HG02981 (cell line): ENCODE data around the gene ZNF716.
"Not testable (repeated sequence)": the region's sequence is repeated elsewhere in the genome, so short reads cannot be mapped to it uniquely, and the experiment has no call there.

Experiments
- ATAC-seq: cut with Tn5 transposase; IDR thresholded peaks from one replicate; pipeline ENCODE4 v1.9.1; 2021; ENCODE audit warnings: mild to moderate bottlenecking, moderate library complexity; ENCODE audit not compliant: unreplicated experiment

The ZNF716 gene

GRCh38 chr7:57425969-57426628, 23.9 kb upstream of the ZNF716 start:
- ATAC-seq: no peak

DNA sequence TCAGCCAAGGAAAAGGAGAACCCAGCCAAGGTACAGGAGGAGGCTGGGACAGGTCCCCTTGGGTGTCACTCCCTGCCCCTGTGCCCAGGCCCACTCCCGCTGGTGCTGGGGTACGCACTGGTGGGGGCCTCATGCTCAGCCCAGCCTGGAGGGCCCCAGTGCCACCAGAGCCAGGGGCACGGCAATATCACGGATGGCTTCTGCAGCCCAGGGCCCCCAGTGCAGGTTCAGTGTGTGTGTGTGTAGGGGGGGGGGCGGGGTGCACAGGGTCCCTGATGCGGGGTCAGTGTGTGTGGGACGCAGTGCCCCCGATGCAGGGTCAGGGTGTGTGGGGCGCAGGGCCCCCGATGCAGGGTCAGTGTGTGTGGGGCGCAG, 23.4 kb upstream of the ZNF716 start:
- no peak for ATAC-seq

- no peak for ATAC-seq
Measured at GRCh38 chr7:57427146-57427545, 22.8 kb upstream of the ZNF716 start.

GRCh38 chr7:57427594-57427993, 22.4 kb upstream of the ZNF716 start:
- ATAC-seq: no peak

DNA sequence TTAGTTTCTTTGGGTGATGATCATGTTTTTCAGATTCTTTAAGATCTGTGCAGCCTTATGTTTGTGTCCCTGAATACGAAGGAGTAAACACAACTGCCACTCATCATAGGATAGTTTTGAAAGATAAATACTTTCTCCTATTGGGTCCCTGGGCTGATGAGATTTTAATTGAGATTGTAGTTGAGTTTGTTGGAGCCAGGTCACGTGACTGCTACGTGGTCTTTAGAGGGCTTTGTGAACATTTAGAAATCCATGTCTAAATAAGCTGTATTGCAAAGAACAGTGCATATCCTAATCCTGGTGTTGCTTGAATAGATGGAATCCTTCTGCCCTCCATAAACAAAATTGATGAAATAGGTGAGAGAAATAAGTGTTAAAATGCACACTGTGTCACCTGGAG, 17.4 kb upstream of the ZNF716 start:
- no peak for ATAC-seq

DNA sequence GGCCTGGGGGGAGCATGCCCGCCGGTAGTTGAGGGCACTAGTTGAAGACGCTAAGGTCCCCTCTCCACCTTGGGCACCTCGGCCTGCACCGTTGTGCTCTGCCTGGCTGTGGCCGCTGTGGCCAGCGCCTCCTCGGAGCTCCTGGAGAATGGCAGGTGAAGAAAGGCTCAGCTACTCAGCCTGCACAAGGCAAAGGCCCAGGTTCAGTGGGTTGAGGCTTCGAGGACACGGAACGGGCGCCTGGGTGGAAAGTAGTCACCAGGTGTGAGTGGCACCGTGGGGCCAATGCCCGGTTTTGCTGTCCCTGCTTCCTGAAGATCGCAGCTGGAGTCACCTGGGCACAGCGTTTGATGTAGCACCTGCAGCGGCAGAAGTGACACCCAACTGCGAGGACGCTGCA, 12.4 kb upstream of the ZNF716 start:
- no peak for ATAC-seq

DNA sequence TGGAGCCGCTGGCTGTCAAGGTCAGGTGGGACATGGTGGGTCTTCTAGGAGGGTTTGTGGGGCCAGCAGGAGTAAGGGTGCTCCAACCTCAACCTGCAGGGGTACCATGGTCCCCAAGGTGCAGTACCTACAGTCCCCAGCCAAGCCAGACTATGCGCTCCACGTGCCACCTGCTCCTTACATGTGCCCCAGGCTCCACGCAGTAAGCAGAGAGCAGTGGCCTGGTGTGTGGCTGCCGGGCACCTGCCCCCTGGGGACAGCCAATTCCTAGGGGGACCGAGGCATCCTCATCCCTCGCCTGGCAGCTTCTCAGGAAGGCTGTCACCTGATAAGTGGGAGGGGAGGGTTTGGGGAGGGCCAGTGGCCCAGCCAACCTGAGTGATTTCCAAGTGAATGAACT, 11.7 kb upstream of the ZNF716 start:
- ATAC-seq: no peak

DNA sequence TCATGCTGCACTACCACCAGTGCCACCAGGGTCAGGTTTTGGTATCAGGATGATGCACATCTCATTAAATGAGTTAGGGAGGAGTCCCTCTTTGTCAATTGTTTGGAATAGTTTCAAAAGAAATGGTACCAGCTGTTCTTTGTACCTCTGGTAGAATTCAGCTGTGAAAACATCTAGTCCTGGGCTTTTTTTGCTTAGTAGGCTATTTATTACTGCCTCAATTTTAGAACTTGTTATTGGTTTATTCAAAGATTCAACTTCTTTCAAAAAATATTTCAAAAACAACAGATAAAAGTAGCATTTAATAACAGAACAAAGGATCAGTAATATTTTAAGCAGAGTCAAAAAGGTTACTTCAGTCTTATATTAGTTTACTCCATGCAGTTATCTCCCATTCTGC, 6.4 kb upstream of the ZNF716 start:
- ATAC-seq: no peak

- ATAC-seq: not testable (repeated sequence)
Measured at GRCh38 chr7:57469186-57469828, 19.3 kb downstream of the ZNF716 start.

DNA sequence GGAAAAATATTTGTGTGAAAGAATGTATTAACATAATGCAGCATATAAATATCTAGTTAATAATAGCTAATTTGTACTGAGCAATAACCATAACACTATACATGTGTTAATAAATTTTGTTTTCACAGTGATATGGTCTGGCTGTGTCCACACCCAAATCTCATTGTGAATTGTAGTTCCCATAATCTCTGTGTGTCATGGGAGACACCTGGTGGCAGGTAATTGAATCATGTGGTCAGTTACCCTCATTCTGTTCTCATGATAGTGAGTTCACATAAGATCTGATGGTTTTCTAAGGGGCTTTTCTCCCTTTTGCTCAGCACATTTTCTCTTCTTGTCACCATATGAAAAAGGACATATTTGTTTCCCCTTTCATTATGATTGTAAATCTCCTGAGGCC, 30.3 kb downstream of the ZNF716 start:
- ATAC-seq: not testable (repeated sequence)

DNA sequence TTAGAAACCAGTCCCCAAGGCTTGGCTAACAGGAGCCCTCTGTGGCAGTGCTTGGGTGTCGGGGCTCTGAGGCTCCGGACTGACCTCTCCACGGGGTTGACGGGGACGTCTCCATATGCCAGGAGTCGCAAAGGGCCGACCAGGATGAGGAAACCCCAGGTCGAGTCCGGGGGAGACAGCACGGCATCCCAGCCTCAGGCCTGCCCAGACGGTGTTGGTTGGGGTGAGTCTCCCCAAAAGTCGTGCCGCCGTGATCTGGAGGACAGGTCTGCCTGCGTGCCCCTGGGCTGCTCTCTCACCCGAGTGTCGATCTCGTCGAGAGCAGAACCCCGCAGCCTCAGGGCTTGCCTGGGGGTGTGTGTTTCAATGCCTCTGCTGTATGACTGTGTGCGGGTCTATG, 35.0 kb downstream of the ZNF716 start:
- not testable (repeated sequence) for ATAC-seq

DNA sequence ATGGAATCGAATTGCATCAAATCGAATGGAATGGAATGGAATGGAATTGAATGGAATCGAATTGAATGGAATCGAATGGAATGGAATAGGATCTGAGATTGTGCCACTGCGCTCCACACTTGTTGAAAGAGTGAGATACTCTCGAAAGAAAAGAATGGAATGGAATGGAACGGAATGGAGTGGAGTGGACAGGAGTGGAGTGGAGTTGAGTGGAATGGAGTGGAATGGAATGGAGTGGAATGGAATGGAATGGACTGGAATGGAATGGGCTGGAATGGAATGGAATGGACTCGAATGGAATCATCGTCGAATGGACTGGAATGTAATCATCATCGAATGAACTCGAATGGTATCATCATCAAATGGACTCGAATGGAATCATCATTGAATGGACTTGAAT, 38.0 kb downstream of the ZNF716 start:
- ATAC-seq: no peak

DNA sequence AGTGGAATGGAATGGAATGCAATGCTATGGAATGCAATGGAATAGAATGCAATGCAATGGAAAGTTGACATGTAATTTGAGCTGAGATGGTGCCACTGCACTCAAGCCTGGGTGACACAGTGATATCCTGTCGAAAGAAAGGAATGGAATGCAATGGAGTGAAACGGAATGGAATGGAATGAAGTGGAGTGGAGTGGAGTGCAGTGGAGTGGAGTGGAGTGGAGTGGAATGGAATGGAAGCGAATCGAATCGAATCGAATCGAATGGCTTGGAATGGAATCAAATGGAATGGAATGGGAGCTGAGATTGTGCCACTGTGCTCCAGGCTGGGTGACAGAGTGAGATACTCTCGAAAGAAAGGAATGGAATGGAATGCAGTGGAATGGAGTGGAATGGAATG, 45.1 kb downstream of the ZNF716 start:
- ATAC-seq: not testable (repeated sequence)

GRCh38 chr7:57496395-57496794, 46.4 kb downstream of the ZNF716 start:
- ATAC-seq: no peak

DNA sequence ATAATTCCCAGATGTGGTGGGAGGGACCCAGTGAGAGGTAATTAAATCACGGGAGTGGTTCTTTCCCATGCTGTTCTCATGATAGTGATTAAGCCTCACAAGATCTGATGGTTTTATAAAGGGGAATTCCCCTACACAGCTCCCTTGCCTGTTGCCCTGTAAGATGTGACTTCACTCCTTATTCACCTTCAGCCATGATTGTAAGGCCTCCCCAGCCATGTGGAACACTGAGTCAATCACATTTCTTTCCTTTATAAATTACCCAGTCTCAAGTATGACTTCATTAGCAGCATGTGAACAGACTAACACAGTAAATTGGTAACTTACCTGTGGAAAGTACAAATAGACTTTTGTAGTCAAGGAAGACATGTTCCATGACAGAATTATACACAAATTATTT, 55.2 kb downstream of the ZNF716 start:
- no peak for ATAC-seq
